K562 (cell line): Measurements from ENCODE around the gene RNF224. TPM values are rescaled to one million over a fixed set of nuclear protein-coding genes. Genes with fewer than 3 reads are reported as not detected.
A peak's percentile ranks its signal among the peaks of the same experiment; 100 is the strongest.

Source experiments
- ERF ChIP-seq: fragments of 450-650 bp; formaldehyde crosslinking; IDR thresholded peaks from 2 replicates; pipeline ENCODE4 v1.4.0; 2020; ENCODE audit warnings: mild to moderate bottlenecking, mixed read lengths
- GATA2 ChIP-seq: sonication (generic); formaldehyde crosslinking; IDR thresholded peaks from 2 replicates; pipeline ENCODE4 v1.4.0; 2020; ENCODE audit warnings: mild to moderate bottlenecking, missing genetic modification reagents
- KDM1A ChIP-seq, 2 experiments: fragments of 450-650 bp; IDR thresholded peaks; 2 replicates each; pipeline ENCODE4 v1.6.1; 2016; ENCODE audit warnings: mild to moderate bottlenecking in 2 of 2
- MAZ ChIP-seq, 2 experiments: fragments of 450-650 bp in 1 of 2; sonication (generic) in 1 of 2; formaldehyde crosslinking; IDR thresholded peaks in 1 of 2; conservative IDR thresholded peaks in 1 of 2; 2 replicates each; pipeline versions ENCODE4 v1.4.0 to v1.5.0; 2020; ENCODE audit warnings: mild to moderate bottlenecking in 1 of 2, missing genetic modification reagents in 1 of 2
- MYC ChIP-seq, 2 experiments: fragments of 250-450 bp in 1 of 2; sonication (Bioruptor Pico) in 1 of 2; IDR thresholded peaks; 2 replicates each; pipeline versions ENCODE4 v1.5.1 to v1.6.1; 2012 to 2021; ENCODE audit warnings: low read depth in 2 of 2, borderline replicate concordance in 1 of 2, improper control_type of control experiment in 1 of 2, low read length in 1 of 2, mild to moderate bottlenecking in 1 of 2, moderate library complexity in 1 of 2
- MYNN ChIP-seq, 2 experiments: sonication (generic); formaldehyde crosslinking in 1 of 2; IDR thresholded peaks; 2 replicates each; pipeline versions ENCODE4 v1.5.0 to v1.6.1; 2016 to 2020; ENCODE audit warnings: antibody characterized with exemption in 1 of 2, missing genetic modification reagents in 1 of 2
- NR2F6 ChIP-seq: fragments of 450-650 bp; formaldehyde crosslinking; IDR thresholded peaks from 2 replicates; pipeline ENCODE4 v1.4.0; 2020; ENCODE audit warnings: mild to moderate bottlenecking
- OTX1 ChIP-seq: fragments of 450-650 bp; formaldehyde crosslinking; IDR thresholded peaks from 2 replicates; pipeline ENCODE4 v1.4.0; 2022; ENCODE audit warnings: mild to moderate bottlenecking
- PML ChIP-seq: IDR thresholded peaks from 2 replicates; pipeline ENCODE4 v1.6.1; 2012; ENCODE audit warnings: low read length, inconsistent platforms
- POLR2AphosphoS5 ChIP-seq: IDR thresholded peaks from 2 replicates; pipeline ENCODE4 v1.6.1; 2011; ENCODE audit warnings: mild to moderate bottlenecking, low read depth, low read length, moderate library complexity; ENCODE audit not compliant: control insufficient read depth, insufficient read depth
- RBM22 ChIP-seq: fragments of 200-400 bp; formaldehyde crosslinking; IDR thresholded peaks from 2 replicates; pipeline ENCODE4 v1.6.1; 2018; ENCODE audit warnings: low read length, low read depth; ENCODE audit not compliant: poor library complexity, severe bottlenecking
- SIX5 ChIP-seq, 2 experiments: IDR thresholded peaks; 2 replicates each; pipeline ENCODE4 v1.6.1; 2011; ENCODE audit warnings: low read length in 2 of 2, borderline replicate concordance in 1 of 2, low read depth in 1 of 2, mild to moderate bottlenecking in 1 of 2, moderate library complexity in 1 of 2; ENCODE audit not compliant: insufficient read depth in 1 of 2
- TEAD1 ChIP-seq, 2 experiments: fragments of 450-650 bp in 1 of 2; sonication (generic) in 1 of 2; formaldehyde crosslinking; IDR thresholded peaks; 2 replicates each; pipeline versions ENCODE4 v1.4.0 to v1.8.0; 2020 to 2022; ENCODE audit warnings: mild to moderate bottlenecking in 2 of 2, missing genetic modification reagents in 1 of 2
- ZNF12 ChIP-seq: sonication (generic); formaldehyde crosslinking; IDR thresholded peaks from 2 replicates; pipeline ENCODE4 v1.4.0; 2020; ENCODE audit warnings: mild to moderate bottlenecking, missing genetic modification reagents
- polyA plus RNA-seq, 8 experiments: library from polyadenylated mRNA; depleted of rRNA in 4 of 8; stranded (reverse) in 5 of 8; unstranded in 3 of 8; fragments of >200 nt; fragmentation: Nextera tagmentation in 2 of 8; fragmentation: Illumina TruSeq in 1 of 8; extraction: Ambion mirVana in 2 of 8; extraction: Trizol in 1 of 8; gene quantifications; 2 replicates each; pipeline versions ENCODE4 v1.2.1 to v1.2.3, GENCODE V29; 2011 to 2014; ENCODE audit warnings: inconsistent platforms in 1 of 8, missing spikeins in 1 of 8
- total RNA-seq, 7 experiments: library from RNA; depleted of rRNA in 6 of 7; stranded (reverse); fragments of >200 nt in 6 of 7; fragmentation: Illumina TruSeq in 2 of 7; extraction: Trizol in 2 of 7; gene quantifications; 2 replicates each; pipeline versions ENCODE4 v1.2.1 to v1.2.3, GENCODE V29; 2011 to 2021; ENCODE audit warnings: low replicate concordance in 1 of 7
- TF ChIP-seq, protein P1 (sequence below): fragments of 450-650 bp; formaldehyde crosslinking; IDR thresholded peaks from 2 replicates; pipeline ENCODE4 v1.4.0; 2020; ENCODE audit warnings: mild to moderate bottlenecking, moderate library complexity
- TF ChIP-seq, protein P2 (sequence below): fragments of 450-650 bp; formaldehyde crosslinking; IDR thresholded peaks from 2 replicates; pipeline ENCODE4 v1.4.0; 2020; ENCODE audit warnings: mild to moderate bottlenecking, moderate library complexity
- TF ChIP-seq, protein P3 (sequence below), 3 experiments: fragments of 200-800 bp in 1 of 3; fragments of 250-450 bp in 1 of 3; fragments of 450-650 bp in 1 of 3; sonication (Bioruptor Pico) in 1 of 3; sonication (Bioruptor generic) in 1 of 3; formaldehyde crosslinking in 1 of 3; IDR thresholded peaks; 2 replicates each; pipeline versions ENCODE4 v1.6.1 to v1.8.0; 2016 to 2022; ENCODE audit warnings: mild to moderate bottlenecking in 2 of 3, missing genetic modification characterization in 2 of 3, missing compliant biosample characterization in 1 of 3, moderate library complexity in 1 of 3

The RNF224 gene
- total and polyA plus RNA-seq, 9 of the 15 experiments (the other 6 are each of a cell fraction or from before 2014, with no cell fraction given) = not detected

DNA sequence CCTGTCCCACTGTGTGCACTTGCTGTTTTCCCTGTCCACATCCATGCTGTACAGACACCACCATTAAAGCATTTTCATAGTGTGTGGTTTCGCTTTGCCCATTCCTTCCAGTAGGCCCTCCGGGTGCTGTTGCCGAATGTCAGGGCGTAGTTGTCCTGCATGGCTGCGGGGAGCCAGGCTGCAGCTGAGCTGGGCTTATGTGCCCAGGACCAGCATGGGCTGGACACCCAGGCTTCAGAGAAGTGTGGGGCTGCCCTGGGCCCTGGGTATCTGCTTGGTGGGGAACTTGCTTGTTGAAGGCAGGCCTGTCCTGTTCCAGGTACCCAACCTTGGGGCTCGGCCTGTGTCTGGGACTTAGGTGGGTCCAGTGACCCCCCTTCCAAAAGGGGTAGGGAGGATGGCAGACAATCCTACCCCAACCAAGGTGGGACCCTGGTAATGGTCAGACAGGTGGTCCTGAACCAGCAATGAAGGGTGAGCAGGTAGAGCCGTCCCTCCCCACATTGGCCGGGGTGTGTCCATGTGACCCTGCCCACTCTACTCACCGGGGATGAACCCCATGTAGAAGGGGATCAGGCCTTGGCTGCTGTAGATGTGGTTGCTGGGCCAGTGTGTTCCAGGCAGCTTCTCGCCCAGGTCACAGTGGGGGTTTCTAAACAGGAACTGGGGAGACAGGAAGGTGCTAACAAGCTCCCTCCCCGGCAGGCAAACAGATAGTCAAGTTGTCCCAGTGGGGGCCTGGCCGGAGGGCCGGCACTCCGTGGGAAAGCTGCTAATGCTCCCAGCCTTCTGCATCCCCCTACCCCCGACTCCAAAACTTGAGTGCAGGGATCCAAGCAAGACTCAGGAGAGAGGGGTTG lies 16.6 kb downstream of the RNF224 start (continued):
- TF ChIP-seq, protein P1, sequence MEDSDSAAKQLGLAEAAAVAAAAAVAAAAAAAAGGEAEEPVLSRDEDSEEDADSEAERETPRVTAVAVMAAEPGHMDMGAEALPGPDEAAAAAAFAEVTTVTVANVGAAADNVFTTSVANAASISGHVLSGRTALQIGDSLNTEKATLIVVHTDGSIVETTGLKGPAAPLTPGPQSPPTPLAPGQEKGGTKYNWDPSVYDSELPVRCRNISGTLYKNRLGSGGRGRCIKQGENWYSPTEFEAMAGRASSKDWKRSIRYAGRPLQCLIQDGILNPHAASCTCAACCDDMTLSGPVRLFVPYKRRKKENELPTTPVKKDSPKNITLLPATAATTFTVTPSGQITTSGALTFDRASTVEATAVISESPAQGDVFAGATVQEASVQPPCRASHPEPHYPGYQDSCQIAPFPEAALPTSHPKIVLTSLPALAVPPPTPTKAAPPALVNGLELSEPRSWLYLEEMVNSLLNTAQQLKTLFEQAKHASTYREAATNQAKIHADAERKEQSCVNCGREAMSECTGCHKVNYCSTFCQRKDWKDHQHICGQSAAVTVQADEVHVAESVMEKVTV = 0 out of 2 replicates have a peak, but pooled peaks have one; percentile 21
- peak; percentile 74 for TF ChIP-seq OTX1
- TF ChIP-seq SIX5 (IDR thresholded peaks at IDR 0.05; ENCODE audit: borderline replicate concordance in 1 of 2, insufficient read depth in 1 of 2, low read depth in 1 of 2, low read length in 2 of 2) = no peak
- TF ChIP-seq MYC (IDR thresholded peaks at IDR 0.05; ENCODE audit: low read depth, low read length) = no peak
- TF ChIP-seq MYC (CRISPR knock-in tag; IDR thresholded peaks at IDR 0.05; ENCODE audit: borderline replicate concordance, low read depth) = peak; percentile 40; the same call in 1 of the 2 replicates
- TF ChIP-seq, protein P2, sequence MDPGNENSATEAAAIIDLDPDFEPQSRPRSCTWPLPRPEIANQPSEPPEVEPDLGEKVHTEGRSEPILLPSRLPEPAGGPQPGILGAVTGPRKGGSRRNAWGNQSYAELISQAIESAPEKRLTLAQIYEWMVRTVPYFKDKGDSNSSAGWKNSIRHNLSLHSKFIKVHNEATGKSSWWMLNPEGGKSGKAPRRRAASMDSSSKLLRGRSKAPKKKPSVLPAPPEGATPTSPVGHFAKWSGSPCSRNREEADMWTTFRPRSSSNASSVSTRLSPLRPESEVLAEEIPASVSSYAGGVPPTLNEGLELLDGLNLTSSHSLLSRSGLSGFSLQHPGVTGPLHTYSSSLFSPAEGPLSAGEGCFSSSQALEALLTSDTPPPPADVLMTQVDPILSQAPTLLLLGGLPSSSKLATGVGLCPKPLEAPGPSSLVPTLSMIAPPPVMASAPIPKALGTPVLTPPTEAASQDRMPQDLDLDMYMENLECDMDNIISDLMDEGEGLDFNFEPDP (CRISPR knock-in tag) = 0 out of 2 replicates have a peak, but pooled peaks have one; percentile 61
- TF ChIP-seq TEAD1 (CRISPR knock-in tag; IDR thresholded peaks at IDR 0.05) = peak; percentile 66 to 80; a peak in 2 of 4 replicates
- TF ChIP-seq, protein P3, sequence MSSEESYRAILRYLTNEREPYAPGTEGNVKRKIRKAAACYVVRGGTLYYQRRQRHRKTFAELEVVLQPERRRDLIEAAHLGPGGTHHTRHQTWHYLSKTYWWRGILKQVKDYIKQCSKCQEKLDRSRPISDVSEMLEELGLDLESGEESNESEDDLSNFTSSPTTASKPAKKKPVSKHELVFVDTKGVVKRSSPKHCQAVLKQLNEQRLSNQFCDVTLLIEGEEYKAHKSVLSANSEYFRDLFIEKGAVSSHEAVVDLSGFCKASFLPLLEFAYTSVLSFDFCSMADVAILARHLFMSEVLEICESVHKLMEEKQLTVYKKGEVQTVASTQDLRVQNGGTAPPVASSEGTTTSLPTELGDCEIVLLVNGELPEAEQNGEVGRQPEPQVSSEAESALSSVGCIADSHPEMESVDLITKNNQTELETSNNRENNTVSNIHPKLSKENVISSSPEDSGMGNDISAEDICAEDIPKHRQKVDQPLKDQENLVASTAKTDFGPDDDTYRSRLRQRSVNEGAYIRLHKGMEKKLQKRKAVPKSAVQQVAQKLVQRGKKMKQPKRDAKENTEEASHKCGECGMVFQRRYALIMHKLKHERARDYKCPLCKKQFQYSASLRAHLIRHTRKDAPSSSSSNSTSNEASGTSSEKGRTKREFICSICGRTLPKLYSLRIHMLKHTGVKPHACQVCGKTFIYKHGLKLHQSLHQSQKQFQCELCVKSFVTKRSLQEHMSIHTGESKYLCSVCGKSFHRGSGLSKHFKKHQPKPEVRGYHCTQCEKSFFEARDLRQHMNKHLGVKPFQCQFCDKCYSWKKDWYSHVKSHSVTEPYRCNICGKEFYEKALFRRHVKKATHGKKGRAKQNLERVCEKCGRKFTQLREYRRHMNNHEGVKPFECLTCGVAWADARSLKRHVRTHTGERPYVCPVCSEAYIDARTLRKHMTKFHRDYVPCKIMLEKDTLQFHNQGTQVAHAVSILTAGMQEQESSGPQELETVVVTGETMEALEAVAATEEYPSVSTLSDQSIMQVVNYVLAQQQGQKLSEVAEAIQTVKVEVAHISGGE (CRISPR knock-in tag; IDR thresholded peaks at IDR 0.05) = peak in 1 of 3 experiments; percentile 34; a peak in 2 of 6 replicates
- peak; percentile 85 for TF ChIP-seq ERF
- TF ChIP-seq RBM22 = peak; percentile 73
- TF ChIP-seq GATA2 (CRISPR knock-in tag) = no peak
- TF ChIP-seq PML = peak; percentile 28; the same call in 1 of the 2 replicates
- peak in 1 of 2 experiments; percentile 70; a peak in 2 of 4 replicates for TF ChIP-seq MAZ (CRISPR knock-in tag; conservative IDR thresholded peaks at IDR 0.05 in 1 of 2, IDR thresholded peaks at IDR 0.05 in 1 of 2)
- peak; percentile 39; the same call in 1 of the 2 replicates for TF ChIP-seq MYNN (IDR thresholded peaks at IDR 0.05)
- no peak for TF ChIP-seq MYNN (CRISPR knock-in tag; IDR thresholded peaks at IDR 0.05)
- TF ChIP-seq ZNF12 (CRISPR knock-in tag) = no peak
- TF ChIP-seq NR2F6 (CRISPR knock-in tag) = no peak
- TF ChIP-seq POLR2AphosphoS5 = peak; percentile 66; the same call in 1 of the 2 replicates
- TF ChIP-seq KDM1A (IDR thresholded peaks at IDR 0.05) = no peak
